Hepatocyte (in vitro differentiated cells): Measurements from ENCODE around the gene TMEM108.

Source experiments
- EZH2 ChIP-seq: fragments of 200-600 bp; sonication (generic); IDR thresholded peaks from 2 replicates; pipeline ENCODE4 v1.6.1; 2016; ENCODE audit warnings: antibody characterized with exemption, mild to moderate bottlenecking, borderline replicate concordance
- TF ChIP-seq, protein P1 (sequence below): fragments of 200-600 bp; sonication (generic); IDR thresholded peaks from 2 replicates; pipeline ENCODE4 v1.5.1; 2016; ENCODE audit warnings: antibody characterized with exemption, mild to moderate bottlenecking; ENCODE audit not compliant: poor library complexity

DNA sequence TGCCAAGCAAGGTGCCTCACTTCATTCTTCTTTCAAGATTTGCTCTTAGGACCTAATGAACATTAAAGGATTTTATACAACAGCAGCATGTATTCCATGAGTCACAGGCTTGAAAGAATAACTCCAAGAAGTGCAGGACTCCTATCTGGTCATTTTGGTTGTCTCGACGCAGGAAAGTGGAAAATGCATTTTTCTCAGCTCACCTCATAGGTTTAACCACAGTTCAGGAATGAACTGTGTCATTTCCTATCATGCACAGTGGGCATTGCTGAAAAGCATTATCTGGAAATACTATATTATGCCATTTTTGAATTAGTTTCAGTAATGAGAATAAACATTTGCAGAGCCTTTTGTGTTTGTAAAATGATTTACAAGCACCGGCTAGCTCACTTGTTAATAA lies 263.0 kb downstream of the TMEM108 start:
- TF ChIP-seq, protein P1, sequence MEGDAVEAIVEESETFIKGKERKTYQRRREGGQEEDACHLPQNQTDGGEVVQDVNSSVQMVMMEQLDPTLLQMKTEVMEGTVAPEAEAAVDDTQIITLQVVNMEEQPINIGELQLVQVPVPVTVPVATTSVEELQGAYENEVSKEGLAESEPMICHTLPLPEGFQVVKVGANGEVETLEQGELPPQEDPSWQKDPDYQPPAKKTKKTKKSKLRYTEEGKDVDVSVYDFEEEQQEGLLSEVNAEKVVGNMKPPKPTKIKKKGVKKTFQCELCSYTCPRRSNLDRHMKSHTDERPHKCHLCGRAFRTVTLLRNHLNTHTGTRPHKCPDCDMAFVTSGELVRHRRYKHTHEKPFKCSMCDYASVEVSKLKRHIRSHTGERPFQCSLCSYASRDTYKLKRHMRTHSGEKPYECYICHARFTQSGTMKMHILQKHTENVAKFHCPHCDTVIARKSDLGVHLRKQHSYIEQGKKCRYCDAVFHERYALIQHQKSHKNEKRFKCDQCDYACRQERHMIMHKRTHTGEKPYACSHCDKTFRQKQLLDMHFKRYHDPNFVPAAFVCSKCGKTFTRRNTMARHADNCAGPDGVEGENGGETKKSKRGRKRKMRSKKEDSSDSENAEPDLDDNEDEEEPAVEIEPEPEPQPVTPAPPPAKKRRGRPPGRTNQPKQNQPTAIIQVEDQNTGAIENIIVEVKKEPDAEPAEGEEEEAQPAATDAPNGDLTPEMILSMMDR = no peak
- no peak for TF ChIP-seq EZH2
